ENCODE measurements around the gene PDE6B. TPM values are rescaled to one million over a fixed set of nuclear protein-coding genes. Genes with fewer than 3 reads are reported as not detected.
"Not testable (repeated sequence)": the region's sequence is repeated elsewhere in the genome, so short reads cannot be mapped to it uniquely, and the experiment has no call there.

PDE6B gene
- total RNA-seq, 1 donor from 2014 or later: 12.2 TPM

DNA sequence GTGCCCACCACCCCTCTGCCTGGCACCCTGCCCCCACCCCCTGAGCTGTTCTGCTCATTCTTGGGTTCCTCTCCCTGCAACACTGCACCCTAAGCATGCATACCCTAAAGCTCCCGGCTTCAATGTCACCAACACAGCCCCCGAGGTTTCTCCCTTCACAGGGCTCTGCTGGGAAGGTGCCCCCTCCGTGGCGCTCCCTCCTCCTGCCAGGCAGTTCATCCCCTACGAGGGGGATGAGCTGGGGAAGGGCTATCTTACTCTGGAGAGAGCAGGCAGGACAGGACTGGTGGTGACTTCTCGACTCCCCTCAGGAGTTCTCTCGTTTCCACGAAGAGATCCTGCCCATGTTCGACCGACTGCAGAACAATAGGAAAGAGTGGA is 42.2 kb downstream of the PDE6B start:
- H3K36me3 Mint-ChIP-seq: peaks cover 4% of the 10 kb centered on the region
- no peaks in the 10 kb centered on the region for H3K9me3 Mint-ChIP-seq
- H3K27me3 Mint-ChIP-seq: no peaks in the 10 kb centered on the region
- TF ChIP-seq, protein P1, sequence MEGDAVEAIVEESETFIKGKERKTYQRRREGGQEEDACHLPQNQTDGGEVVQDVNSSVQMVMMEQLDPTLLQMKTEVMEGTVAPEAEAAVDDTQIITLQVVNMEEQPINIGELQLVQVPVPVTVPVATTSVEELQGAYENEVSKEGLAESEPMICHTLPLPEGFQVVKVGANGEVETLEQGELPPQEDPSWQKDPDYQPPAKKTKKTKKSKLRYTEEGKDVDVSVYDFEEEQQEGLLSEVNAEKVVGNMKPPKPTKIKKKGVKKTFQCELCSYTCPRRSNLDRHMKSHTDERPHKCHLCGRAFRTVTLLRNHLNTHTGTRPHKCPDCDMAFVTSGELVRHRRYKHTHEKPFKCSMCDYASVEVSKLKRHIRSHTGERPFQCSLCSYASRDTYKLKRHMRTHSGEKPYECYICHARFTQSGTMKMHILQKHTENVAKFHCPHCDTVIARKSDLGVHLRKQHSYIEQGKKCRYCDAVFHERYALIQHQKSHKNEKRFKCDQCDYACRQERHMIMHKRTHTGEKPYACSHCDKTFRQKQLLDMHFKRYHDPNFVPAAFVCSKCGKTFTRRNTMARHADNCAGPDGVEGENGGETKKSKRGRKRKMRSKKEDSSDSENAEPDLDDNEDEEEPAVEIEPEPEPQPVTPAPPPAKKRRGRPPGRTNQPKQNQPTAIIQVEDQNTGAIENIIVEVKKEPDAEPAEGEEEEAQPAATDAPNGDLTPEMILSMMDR (conservative IDR thresholded peaks at IDR 0.05): no peak
- H3K4me1 Mint-ChIP-seq (ENCODE audit: unreplicated experiment): no peaks in the 10 kb centered on the region
- DNase-seq (ENCODE audit: extremely low spot score, unreplicated experiment): no peak
- no peak overlapping the region for H3K4me3 Mint-ChIP-seq
- H3K27ac Mint-ChIP-seq: no peak overlapping the region

DNA sequence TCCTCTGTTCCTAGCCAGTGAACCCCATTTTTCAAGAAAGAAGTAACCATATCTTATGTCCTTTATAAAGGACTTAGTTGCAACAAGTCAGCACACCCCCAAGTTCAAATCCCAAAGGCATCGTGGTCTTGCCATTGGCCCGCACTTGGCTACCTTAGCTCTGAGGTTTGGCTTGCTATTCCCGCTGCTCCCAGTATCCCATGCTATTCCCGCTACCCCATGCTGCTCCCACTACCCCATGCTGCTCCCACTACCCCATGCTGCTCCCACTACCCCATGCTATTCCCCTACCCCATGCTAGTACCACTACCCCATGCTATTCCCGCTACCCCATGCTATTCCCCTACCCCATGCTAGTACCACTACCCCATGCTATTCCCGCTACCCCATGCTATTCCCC is 42.8 kb downstream of the PDE6B start:
- H3K36me3 Mint-ChIP-seq; H3K9me3 Mint-ChIP-seq; H3K4me1 Mint-ChIP-seq (ENCODE audit: unreplicated experiment); H3K27ac Mint-ChIP-seq; H3K27me3 Mint-ChIP-seq; H3K4me3 Mint-ChIP-seq; DNase-seq (ENCODE audit: extremely low spot score, unreplicated experiment): not testable (repeated sequence)

DNA sequence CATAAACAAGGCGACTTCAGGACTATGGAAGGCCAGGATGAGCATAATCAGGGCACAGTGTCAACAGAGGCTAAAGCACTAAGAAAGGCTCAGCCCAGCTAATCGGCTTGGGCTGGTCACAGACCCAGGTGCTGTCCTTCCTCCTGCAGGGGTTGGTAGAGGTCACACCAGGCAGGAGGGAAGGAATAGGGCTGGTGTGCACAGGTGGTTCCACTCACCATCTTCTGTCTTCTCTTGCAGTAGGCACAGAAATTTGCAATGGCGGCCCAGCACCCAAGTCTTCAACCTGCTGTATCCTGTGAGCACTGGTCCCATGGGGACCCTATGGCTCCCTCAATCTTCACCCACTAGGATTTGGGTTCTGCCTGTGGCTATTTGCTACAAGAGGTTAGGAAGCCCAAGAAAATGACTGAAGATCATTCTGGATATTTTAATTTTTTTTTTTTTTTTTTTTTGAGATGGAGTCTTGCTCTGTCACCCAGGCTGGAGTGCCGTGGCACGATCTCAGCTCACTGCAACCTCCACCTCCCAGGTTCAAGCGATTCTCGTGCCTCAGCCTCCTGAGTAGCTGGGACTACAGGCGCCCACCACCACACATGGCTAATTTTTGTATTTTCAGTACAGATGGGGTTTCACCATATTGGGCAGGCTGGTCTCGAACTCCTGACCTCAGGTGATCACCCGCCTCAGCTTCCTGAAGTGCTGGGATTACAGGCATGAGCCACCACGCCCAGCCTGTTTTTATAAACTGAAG is 44.6 kb downstream of the PDE6B start:
- not testable (repeated sequence) for H3K4me3 Mint-ChIP-seq; H3K4me1 Mint-ChIP-seq (ENCODE audit: unreplicated experiment); DNase-seq (ENCODE audit: extremely low spot score, unreplicated experiment); H3K27me3 Mint-ChIP-seq; H3K27ac Mint-ChIP-seq; H3K9me3 Mint-ChIP-seq; H3K36me3 Mint-ChIP-seq

DNA sequence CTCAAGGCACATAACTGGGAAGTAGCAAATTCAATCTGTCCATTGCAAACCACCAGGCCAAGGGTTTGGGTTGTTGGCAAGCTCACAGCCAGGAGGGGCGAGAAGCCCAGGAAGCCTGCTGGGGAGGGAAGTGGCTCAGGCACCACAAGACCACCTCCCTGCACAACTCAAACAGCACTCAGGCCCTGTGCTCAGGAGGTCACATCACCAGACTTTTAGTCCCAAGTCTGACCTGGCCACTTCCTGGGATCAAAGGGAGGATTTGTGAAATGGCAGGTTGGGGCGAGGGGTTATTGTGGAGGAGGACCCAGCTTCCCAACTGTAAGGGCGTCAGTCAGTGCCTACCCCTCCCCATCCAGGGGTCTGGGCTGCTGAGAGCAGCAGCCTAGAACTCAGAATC is 46.4 kb downstream of the PDE6B start:
- Mint-ChIP-seq H3K4me3 (no peak overlapping the region), H3K9me3 (no peaks in the 10 kb centered on the region), H3K27me3 (no peaks in the 10 kb centered on the region), H3K27ac (no peak overlapping the region), H3K36me3 (peaks cover 8% of the 10 kb centered on the region), H3K4me1 (ENCODE audit: unreplicated experiment) (peaks cover 5% of the 10 kb centered on the region)
- TF ChIP-seq, protein P1 (conservative IDR thresholded peaks at IDR 0.05): no peak
- DNase-seq (ENCODE audit: extremely low spot score, unreplicated experiment): no peak

DNA sequence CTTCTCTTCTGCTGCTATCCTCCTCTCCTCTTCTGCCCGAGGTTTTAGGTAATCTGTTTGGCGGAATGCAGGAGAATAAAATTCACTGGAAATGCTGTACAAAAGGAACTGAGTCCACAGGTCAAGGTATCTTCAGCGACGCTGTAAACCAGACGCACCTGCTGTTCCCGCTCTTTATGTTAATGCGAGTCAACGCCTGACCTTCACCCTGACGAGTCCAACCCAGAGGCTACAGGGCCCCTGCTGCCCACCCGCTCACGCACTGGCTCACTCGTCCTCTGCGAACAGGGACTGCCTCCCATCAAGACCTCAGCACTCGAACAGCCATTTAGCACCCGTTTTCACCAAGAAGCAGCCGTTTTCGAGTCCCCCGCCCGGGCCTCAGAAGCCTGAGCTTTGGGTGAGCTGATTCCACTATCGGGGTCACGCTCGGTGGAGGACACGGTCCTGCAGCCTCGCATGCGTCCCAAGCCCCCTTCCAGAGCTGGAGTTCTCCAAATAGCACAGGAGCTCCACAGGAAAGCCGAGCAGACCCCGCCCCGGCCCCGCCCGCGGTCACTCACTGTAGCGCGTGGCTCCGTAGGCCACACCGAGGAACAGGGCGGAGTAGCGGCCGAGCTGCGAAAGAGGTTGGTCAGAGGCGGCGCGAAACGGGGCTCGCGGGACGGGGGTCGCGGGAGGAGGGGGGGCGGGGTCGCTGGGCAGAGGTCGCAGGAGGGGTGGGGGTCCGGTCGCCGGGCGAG is 48.1 kb downstream of the PDE6B start:
- peaks cover 5% of the 10 kb centered on the region for H3K4me1 Mint-ChIP-seq (ENCODE audit: unreplicated experiment)
- TF ChIP-seq, protein P1 (conservative IDR thresholded peaks at IDR 0.05): no peak
- no peak for DNase-seq (ENCODE audit: extremely low spot score, unreplicated experiment)
- peak overlapping the region; percentile 83 for H3K27ac Mint-ChIP-seq
- no peaks in the 10 kb centered on the region for H3K27me3 Mint-ChIP-seq
- no peaks in the 10 kb centered on the region for H3K9me3 Mint-ChIP-seq
- peak overlapping the region; percentile 91 for H3K4me3 Mint-ChIP-seq
- peaks cover 8% of the 10 kb centered on the region for H3K36me3 Mint-ChIP-seq

DNA sequence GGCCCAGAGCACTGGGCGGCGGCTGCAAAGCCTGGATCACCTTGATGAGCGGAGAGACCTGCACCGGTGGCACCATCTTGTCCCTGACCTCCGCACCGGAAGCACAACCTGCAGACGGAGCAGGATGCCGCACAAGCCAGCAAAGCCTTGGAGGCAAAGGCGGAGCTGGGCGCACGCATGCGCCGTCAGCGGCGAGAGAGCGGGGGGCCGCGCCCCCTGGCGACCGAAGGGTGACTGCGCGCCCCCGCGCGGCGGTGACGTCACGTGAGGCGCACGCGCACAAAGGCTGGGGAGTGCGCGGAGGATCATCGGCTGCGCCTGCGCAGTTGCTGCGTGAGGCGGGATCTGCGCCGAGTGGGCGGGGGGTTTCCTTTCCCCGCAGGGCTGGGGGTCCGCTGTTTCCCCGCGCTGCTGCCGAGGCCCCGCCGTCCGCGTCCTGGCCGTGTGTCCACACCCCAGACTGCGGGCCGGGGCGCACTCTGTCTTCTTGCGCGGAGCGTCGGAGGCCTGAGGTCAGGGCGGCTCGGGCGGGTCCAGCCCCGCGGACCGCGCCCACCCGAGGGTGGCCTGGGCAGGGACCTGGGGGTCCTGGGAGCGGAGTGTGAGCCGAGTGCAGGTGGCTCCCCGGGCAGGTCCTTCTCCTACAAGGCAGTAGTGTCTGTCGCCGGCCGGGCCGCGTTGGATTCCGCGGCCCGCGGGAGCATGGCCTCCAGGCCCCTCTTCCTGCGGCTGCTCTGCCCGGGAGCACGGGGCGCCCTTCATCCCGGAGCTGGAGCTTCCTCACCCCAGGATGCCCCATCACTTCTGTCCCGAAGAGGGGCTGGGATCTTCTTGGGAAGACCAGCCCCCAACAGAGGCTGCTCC is 49.0 kb downstream of the PDE6B start, which contains the start of the genes ATP5ME and MYL5:
TSS of gene ATP5ME (minus strand) at position 105 of the 864 bp plus-strand sequence. CDS start at position 76, 29 bp downstream.
TSS of gene MYL5 (plus strand) at position 371 of the 864 bp plus-strand sequence. CDS start 3,485 bp downstream, outside the sequence.
- H3K4me3 Mint-ChIP-seq: peak within 1 kb of the TSS; percentile 91
- TF ChIP-seq, protein P1 (conservative IDR thresholded peaks at IDR 0.05): peak; percentile 99
- no peaks in the 10 kb centered on the region for H3K9me3 Mint-ChIP-seq
- DNase-seq (ENCODE audit: extremely low spot score, unreplicated experiment): peak; percentile 99
- H3K27ac Mint-ChIP-seq: peak within 1 kb of the TSS; percentile 83
- H3K27me3 Mint-ChIP-seq: no peaks in the 10 kb centered on the region
- H3K36me3 Mint-ChIP-seq: peaks cover 8% of the 10 kb centered on the region
- peaks cover 5% of the 10 kb centered on the region for H3K4me1 Mint-ChIP-seq (ENCODE audit: unreplicated experiment)

All from type B pancreatic cell (in vitro differentiated cells).